AG20443 (cell line): ENCODE measurements around the gene NEDD4.
"Not testable (repeated sequence)": the region's sequence is repeated elsewhere in the genome, so short reads cannot be mapped to it uniquely, and the experiment has no call there.

Experiments
- DNase-seq: peaks from one replicate; pipeline ENCODE4 v3.0.0; 2012; ENCODE audit warnings: low spot score, mixed read lengths

The NEDD4 gene

DNA sequence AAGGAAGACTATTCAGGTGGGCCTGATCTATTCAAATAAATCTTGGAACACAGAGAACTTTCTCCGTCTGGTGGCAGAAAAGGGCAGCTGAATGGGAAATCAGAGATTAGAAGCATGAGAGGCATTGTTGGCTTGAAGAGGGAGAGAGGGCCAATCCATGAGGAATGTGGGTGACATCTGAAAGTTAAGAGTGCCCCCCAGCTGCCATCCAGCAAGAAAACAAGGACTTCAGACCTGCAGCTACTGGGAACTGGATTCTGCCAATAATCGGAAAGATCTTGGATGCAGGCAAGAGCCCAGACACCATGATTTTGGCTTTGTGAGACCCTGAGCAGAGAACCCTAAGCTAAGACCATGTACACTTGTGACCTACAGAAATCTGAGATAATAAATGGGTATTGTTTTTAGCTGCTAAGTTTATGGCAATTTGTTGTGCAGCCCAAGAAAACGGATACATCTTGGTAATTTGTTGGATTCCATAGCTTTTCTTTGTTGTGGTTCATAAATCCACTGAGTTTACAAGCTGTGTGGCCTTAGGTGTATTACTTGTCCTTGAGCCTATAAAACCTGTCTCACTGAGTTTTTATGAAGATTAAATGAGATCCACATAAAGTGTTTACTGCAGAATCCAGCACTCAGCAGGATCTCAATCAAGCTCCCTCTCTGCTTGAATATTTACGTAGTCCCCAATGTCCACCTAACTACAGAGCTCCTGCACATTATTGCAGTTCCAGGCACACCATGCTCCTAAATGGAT lies 168.4 kb downstream of the NEDD4 start:
- no peak for DNase-seq

DNA sequence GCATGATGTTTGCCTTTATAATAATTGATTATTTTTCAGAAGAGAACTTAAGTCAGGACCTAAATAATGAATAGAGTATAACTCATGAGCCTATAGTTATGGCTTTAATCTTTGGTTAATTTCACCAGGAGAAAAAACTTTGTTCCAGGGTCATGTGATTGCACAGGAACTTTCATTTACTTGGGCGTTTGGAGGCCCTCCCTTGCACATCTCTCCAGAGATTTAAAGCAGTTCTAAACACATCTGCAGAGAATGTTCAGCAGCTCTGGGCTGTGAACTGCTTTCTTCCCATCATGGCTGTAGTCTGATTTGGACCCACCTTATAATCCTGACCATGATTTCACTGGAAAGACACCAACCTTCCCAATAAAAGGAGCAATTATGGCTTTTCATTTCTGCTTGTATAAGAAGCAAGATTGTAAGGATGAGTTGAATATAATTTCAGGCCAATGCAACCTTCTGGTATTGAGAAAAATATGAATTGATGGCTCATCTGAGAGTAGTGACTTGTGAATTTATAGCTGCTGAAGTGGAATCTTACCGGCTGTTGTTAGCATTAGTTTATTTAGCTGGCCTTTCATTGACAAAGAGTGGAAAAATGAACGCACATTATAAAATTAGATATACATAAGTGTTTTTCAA lies 169.6 kb downstream of the NEDD4 start:
- peak; percentile 28 for DNase-seq

DNA sequence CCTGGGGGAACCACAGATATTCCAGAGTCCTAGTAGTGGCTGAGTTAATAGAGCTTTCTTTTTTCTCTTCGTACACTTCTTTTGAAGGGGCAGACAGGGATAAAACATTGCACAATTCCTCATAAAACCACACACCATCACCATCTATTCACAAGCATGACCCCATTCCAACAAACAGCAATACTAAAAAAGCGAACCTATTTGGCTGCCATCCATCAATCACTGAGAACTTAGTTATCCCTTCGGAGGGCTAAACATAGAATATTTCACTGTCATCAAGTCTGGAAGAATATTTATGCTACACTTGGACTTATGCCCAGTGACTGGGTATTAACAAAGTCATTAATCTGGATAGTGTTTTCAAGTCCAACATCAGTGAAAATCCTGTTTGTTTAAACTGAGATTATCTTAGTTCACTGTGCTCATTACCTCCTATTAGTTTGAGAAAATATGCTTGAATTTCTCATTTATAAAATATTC lies 170.2 kb downstream of the NEDD4 start:
- peak; percentile 45 for DNase-seq

DNA sequence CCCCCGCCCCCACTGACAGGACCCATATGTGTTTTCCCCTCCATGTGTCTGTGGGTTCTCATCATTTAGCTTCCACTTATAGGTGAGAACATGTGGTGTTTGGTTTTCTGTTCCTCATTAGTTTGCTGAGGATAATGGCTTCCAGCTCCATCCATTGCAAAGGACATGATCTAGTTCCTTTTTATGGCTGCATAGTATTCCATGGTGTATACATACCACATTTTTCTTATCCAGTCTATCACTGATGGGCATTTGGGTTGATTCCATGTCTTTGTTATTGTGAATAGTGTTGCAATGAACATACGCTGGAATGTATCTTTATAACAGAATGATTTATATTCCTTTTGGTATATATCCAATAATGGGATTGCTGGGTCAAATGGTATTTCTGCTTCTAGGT lies 171.7 kb downstream of the NEDD4 start:
- DNase-seq, result not testable (repeated sequence)

DNA sequence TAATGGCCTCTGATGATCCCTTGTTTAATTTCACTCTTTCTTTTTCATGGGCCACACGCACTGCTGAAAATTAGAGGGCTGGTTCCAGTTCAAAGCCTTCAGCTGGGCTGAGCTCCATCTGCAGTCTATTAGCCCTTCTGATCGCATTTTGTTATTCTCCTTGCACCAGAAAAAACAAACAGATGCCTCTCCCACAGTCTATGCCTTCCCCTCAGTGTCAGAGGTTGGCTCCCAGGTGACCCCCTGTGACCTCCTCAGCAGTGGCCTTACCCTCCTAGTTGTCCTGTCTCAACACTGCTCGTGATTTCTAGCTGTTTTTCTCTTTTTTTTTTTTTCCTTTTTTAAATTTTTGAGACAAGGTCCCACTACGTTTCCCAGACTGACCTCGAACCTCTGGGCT lies 173.4 kb downstream of the NEDD4 start:
- DNase-seq, result no peak

DNA sequence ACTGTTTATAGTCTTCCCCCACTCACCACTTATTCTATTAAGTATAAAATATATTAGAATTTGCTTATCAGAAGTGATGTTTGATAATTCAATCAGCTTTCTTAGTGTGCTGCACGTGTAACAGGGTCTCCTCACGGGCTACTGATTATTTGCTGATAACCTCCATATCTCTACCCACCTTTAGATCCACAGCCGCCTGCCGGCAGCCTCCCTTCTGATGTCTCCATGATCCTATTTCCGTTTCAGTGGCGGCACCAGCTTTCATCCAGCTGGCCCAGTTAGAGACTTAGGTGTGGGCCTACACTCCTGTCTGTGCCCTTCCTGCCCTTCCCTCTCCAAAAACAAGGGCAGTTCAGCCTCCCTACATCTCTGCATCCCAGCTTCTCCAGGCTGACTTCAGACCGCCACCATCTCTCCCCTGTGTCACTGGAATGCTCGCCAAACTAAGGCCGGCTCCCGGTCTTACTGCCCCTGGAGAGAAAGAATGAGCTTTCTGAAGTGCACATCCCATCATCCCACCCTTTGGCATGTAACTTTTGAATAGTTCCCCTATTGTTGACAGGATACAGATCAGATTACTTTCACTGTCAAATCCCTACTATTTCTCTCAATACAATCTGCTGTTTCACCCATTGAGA lies 173.9 kb downstream of the NEDD4 start:
- no peak for DNase-seq

DNA sequence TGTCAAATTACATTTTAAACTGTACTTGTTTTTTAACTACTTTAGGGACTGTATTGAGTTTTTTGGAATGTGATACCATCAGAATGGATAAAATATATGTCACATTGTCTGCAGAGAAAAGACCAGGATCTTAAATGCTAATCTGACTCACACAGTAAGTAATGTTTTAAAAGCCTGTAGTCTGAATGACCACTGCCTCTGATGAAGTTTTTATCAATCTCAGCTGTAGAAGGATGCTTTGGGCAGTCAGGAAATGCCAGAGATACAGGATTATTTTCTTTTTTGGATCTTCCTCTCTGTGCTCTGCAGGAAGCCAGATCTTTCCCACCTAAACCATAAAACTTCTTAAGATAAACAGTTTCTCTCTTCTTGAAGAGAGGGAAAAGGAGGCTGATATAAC lies 177.4 kb downstream of the NEDD4 start:
- DNase-seq, result peak; percentile 17

DNA sequence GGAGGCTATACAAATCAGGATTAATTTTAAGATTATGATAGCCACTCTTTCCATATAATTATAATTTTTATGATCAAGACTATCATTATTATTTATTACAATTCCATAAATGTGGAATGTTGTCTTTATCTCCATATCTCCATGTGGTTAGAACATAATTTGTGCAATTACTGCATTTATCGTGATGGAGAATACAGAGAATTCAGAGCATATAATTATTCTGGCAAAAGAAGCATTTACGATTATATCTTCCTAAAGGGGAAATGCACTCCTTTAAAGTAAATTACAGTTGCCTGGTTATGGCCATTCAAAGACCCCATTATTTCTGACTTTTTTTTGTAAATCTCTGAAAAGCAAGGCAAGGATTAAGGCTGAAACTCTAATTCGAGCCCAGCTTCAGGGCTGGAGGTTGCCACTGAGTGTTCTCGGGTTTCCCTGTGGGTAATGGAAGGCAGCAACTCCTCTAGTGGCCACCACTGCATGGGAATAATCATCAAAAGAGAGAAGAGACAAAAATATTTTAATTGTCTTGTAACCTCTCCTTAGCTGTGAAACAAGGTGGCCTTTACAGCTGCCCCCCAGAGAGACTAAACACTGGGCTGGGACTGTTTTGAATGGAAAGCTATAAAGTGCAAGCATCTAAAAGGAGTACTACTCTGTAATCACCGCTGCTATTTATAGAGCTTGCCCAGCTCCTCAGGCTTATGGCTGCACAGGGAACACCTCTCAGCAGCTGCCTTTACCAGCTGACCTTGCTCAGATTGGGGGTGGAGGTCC lies 190.6 kb downstream of the NEDD4 start:
- DNase-seq, result no peak

DNA sequence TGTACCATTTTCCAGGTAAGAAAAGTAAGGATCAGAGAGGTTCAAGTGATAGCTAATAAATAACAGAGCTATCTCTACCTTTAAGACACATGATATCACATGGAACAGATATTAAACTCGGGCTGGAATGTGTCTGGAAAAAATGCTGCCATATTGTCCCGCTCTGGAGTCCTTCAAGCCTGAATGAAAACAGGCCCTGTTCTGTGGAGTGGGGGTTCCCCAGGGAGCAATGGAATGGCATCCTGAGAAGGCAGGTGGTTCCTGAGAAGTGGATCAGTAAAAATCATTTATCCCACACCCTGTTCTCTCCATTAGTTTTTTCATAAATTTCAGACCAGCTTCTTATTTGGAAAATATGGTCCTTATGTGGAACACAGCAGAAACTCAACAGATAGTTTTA lies 193.2 kb downstream of the NEDD4 start:
- DNase-seq, result no peak

DNA sequence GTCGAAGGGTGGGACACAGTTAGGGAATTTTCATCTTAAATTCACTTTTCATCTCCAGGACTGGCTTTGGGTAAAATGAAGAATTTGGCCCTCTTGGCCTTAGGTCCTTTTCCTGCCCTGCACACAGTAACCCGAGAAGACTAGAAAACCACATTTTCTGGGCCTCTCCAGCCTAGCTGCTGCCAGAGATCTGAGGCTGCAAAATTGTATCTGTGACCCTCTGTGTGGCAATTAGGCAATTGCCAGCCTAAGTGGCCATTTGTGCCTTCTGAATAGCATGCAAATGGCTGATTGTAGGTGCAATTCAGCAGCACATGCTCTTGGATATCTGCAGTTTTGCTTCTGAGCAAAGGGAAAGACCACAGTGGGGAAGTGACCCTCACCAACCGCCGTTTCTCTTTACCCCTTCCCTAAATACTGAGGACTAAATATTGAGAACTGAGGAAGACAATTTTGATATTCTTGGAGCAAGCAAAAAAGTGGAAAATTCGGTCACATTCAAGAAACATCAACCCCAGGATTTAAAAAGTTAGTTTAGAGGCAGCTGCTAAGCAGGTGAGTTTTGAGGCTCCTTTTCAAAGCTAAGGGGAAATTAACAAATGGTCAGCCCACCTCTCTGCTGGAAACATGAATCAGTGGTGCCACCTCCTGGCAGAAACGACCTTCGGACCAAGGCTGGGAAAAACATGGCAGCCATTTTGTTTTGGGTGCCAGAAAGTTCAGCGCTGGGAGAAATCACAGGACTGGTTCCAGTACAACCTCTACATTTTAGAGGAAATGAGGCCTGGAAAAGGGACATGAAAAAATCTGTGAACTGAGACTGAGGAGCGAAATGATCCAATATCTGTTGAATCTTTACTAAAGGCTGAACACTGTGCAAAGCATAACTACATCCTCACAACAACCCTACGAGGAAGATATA lies 193.9 kb downstream of the NEDD4 start:
- peak; percentile 55 for DNase-seq

DNA sequence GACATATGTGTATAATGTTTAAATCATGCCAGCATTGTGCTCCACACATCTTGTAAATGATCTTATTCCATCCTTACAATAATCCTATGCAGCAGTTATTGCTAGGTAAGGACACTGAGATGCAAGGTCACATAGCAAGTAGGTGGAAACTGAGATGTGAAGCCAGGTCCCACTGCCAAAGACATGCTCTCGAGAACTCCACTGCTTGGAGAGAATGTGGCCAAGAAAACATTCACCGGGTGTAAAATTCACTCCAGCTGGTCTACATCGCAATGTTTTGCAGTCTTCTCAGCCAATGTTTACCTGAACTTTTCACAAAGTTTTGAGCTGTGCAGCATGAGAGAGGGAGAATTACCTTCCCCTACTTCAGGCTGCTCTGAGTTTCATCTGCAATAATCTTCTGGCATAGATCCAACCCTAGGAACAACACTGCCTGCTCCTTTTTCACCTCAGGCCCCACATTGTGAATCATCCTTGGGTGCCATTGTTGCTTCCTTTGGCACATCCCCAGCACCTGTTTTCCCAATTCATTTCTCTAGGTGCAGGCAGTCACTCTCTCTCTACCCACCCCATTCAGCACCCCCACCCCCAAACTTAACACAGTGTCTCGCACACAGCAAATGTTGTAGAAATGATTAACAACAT lies 197.0 kb downstream of the NEDD4 start:
- no peak for DNase-seq

DNA sequence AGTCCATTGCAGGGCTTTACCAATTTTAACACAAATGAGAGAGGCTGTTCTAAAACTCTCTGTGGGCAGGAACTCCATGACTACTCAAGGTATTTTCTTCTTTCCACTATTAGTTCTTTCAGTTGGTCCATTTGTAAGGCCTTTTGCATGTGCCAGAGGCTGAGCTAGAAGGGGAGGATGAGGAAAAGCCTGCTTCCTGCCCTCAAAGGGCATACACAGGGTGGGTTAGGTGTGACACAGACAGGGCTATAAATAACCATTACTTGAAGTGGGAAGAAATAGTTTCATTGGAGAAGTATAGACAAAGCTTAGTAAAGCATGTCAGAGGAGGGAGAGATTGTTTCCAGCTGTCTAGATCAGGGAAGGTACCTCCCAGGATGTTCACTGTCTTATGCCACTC lies 198.4 kb downstream of the NEDD4 start:
- no peak for DNase-seq

DNA sequence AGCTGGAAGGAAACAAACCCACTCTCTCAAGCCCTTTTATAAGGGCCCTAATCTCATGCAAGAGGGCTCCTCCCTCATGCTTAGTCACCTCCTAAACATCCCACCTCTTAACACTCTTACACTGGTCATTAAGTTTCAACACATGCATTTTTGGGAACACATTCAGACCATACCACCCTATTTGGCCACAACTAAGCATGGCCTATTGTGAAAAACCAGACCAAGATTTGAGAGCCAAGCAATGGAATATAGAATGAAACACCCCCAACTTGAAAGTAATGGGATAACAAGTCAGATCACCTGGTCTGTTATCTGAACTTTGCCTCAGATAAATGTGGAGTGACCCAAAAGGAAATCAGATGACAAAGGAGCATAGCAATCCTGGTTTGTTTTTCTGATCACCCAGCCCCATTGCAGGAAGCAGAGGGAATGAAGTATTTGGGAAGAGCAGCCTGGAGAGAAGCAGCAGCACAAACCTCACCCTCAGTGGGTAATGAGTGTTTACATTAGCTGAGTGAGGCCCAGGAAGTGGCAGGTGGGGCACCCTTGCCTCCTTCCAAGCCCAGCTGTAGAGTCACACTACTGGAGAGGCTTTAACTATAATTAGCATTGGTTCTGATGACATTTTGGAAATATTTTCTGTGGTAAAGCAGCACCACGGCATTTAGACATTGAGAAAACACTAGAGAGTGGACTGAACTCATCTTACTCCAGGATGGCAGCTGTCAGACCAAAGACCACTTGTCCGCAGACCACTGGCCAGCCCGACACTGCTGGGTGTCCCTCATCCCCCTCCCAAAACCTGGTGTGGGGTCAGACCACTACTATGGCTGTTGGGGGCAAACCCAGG lies 201.6 kb downstream of the NEDD4 start:
- DNase-seq, result peak; percentile 34

DNA sequence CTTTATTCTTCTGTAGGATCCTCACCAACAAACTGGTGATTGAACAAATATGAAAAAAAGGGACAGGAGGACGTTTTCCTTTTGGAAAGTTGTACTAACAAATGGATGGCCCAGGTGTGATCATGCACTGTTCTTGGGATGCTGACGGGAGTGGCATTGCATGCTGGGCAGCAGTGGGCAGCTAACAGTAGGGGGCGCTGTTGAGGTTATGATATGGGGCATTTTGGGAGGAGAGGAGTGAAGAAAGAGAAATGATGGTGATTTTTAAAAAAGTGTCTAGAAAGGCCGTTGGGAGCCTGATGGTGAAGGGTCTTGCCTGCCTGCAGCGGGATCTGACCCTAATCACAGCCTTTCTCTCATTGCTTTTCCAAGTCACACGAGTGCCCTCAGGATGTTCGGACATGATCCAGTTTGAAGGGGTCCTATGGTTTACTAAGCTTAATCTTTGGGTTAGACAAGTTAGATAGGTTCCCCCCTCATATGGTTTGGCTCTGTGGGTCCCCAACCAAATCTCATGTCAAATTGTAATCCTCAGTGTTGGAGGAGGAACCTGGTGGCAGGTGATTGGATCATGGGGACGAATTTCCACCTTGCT lies 204.2 kb downstream of the NEDD4 start:
- DNase-seq, result no peak

DNA sequence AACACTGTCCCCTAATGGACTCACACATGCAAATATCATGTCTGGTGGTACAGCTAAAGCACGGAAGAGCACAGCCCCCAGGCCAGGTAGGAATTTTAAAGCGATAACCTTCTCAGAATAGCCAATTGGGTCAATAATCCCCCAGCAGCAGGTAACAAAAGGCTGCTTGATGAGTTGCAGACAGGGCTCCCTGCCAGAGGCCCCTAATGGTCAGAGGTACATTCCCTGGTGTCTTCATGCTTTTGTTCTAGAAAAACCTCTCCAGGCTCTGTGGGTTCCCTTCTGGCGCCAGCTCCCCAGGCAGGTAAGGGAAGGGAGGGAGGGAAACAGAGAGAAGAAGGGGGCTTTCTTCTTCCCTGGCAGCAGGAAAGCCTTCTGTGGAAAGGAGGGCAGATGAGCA lies 207.1 kb downstream of the NEDD4 start:
- no peak for DNase-seq

DNA sequence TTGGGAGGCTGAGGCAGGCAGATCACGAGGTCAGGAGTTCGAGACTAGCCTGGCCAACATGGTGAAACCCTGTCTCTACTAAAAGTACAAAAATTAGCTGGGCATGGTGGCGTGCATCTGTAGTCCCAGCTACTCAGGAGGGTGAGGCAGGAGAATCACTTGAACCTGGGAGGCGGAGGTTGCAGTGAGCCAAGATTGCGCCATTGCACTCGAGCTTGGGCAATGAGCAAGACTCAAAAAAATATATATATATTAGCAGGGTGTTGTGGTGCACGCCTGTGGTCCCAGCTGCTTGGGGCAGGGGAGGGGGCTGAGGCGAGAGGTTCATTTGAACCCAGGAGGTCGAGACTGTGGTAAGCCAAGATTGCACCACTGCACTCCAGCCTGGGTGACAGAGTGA lies 207.8 kb downstream of the NEDD4 start:
- not testable (repeated sequence) for DNase-seq

DNA sequence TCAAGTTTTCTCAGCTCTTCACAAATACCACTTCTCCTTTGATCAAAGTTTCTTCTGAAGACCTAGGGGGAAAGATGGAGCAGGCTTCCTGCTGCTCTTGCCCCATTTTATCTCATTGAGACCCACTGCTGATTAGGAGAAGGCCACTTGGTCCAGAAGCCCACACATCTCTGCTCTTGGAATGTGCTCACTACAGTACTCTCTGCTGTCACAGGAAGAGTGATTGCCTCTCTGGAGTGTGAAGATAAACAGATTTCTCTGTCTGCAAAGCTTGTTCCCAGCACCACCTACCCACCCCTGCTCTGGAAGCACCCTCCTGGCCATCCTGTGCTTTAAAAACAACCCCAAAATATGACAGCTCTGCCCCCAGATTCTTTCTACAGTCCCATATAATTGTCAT lies 209.1 kb downstream of the NEDD4 start:
- DNase-seq, result no peak

DNA sequence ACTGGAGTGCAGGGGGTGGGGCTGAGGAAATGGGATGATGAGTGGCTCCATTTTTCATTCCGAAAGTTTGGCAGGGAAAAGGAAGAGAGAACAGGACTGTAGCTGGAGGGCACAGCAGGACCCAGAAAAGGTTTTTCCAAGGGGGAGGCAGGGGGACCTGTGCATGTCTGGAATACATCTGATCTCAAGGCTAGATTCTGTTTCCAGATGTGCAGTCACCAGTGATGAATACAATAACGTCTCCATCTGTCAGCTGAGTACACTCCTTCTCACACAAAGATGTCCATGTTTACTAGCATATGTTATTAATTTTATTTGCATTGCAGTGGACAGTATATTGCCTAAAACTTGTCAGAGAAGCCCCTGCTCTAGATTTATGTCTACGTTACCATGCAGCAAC lies 210.5 kb downstream of the NEDD4 start:
- DNase-seq, result no peak

DNA sequence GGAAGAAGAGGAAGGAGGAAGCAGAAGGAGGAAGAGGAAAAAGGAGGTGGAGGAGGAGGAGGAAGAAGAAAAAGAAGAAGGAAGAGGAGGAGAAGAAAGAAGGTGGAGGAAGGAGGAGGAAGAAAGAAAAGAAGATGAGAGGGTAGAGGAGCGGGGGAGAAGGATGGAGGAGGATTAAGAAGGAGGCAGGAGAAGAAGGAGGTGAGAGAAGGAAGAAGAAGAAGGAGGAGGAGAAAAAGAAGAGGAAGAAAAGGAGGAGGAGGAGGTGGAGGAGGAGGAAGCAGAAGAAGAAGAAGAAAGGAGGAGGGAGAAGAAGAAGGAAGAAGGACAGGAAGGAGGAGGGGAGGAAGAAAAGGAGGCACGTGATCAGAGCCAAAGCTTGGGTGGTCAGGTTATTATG lies 213.1 kb downstream of the NEDD4 start:
- DNase-seq, result no peak

DNA sequence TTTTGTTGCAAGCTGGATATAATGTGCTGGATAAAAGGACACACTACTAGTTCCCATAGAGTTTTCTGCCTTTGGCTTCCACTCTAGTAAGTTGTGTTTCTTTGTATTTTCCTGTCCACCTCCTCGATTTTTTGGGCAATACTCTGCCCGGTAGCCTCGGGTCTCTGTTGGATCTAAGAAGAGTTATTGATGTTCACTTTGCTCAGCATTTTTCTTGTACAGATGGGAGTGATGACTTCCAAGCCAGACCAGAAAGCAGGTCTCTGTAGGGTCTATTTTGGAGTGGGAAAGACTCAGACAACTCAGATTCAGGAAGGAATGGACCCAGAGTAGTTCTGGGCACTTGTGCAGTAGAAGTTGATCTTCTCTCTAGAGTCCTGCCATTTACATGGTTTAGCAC lies 214.5 kb downstream of the NEDD4 start:
- DNase-seq, result no peak
